Neutrophil (primary cell): ENCODE measurements around the gene PRKCE.

ENCODE experiments used
- H3K27ac ChIP-seq: fragments of 200-600 bp; sonication (generic); 2 replicates; pipeline ENCODE4 v1.5.1; 2016; ENCODE audit warnings: mild to moderate bottlenecking, moderate library complexity
- H3K27me3 ChIP-seq: fragments of 200-600 bp; sonication (generic); 2 replicates; pipeline ENCODE4 v1.6.0; 2016; ENCODE audit warnings: mild to moderate bottlenecking
- H3K36me3 ChIP-seq: fragments of 200-600 bp; sonication (generic); 2 replicates; pipeline ENCODE4 v1.5.1; 2017
- H3K4me1 ChIP-seq, 2 experiments: fragments of 200-600 bp in 1 of 2; sonication (generic) in 1 of 2; 1 replicate in 1 of 2; 2 replicates in 1 of 2; pipeline versions ENCODE4 v1.5.1 to v1.6.1; 2013 to 2016; ENCODE audit warnings: low read depth in 1 of 2, low read length in 1 of 2, mild to moderate bottlenecking in 1 of 2, moderate library complexity in 1 of 2; ENCODE audit not compliant: control insufficient read depth in 1 of 2, insufficient read depth in 1 of 2
- H3K4me3 ChIP-seq, 2 experiments: fragments of 200-600 bp in 1 of 2; sonication (generic) in 1 of 2; 1 replicate in 1 of 2; 2 replicates in 1 of 2; pipeline ENCODE4 v1.5.1; 2013 to 2016; ENCODE audit warnings: low read depth in 1 of 2, low read length in 1 of 2, mild to moderate bottlenecking in 1 of 2, moderate library complexity in 1 of 2
- H3K9me3 ChIP-seq: fragments of 200-600 bp; sonication (generic); 2 replicates; pipeline ENCODE4 v1.5.1; 2016
- CTCF ChIP-seq: fragments of 200-600 bp; sonication (generic); IDR thresholded peaks from 2 replicates; pipeline ENCODE4 v1.5.1; 2016; ENCODE audit warnings: antibody characterized with exemption

Gene PRKCE

GRCh38 chr2:45707661-45708060, 56.2 kb downstream of the PRKCE start:
- H3K9me3 ChIP-seq: no peaks in the 10 kb centered on the region
- no peak overlapping the region for H3K27ac ChIP-seq
- no peaks in the 10 kb centered on the region for H3K27me3 ChIP-seq
- no peak overlapping the region for H3K4me3 ChIP-seq
- no peaks in the 10 kb centered on the region for H3K4me1 ChIP-seq
- TF ChIP-seq CTCF: no peak
- no peaks in the 10 kb centered on the region for H3K36me3 ChIP-seq

- Histone ChIP-seq H3K36me3 (no peaks in the 10 kb centered on the region), H3K4me3 (no peak overlapping the region), H3K4me1 (no peaks in the 10 kb centered on the region), H3K27ac (no peak overlapping the region), H3K27me3 (no peaks in the 10 kb centered on the region), H3K9me3 (no peaks in the 10 kb centered on the region)
- TF ChIP-seq CTCF: no peak
These were observed 57.0 kb downstream of the PRKCE start for GRCh38 chr2:45708501-45708900.

DNA sequence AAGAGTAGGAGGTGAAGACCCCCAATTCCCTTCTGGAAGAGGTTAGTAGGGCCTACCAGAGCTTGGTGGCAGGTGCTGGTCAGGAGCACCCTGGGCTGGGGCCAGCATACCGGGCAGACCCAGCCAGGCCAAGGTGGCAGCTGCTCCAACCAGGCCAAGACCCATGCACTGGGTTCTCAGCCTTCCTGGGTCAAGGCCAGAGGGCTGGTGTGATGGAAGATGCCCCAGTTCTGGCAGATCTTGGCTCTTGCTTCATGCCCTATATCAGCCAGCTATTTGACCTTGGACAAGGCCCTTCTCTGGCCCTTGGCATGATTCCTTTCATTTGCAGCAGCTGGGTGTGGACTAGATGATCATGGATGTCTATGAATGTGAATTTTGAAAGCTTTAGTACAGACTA, 57.7 kb downstream of the PRKCE start:
- no peak for TF ChIP-seq CTCF
- Histone ChIP-seq H3K27me3 (no peaks in the 10 kb centered on the region), H3K4me1 (no peaks in the 10 kb centered on the region), H3K4me3 (no peak overlapping the region), H3K9me3 (no peaks in the 10 kb centered on the region), H3K36me3 (no peaks in the 10 kb centered on the region), H3K27ac (no peak overlapping the region)

DNA sequence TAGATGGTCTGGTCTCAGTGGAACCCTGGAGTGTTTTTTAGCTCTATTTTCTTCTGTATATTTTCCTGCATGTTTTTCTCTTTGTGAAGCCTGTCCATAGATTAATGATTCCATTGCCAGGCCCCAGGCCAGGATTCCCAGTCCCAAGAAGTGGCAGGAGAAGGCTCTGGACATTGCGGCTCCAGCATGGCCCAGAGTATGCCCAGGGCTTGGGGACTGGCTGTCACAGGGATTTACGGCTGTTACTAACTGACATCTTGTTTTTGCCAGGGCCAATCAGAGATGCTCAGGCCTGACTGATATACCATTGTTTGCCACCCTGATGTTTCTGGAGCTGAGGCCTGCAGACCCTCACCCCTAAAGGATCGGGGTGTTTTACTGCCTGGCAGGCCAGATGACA, 59.0 kb downstream of the PRKCE start:
- TF ChIP-seq CTCF: no peak
- Histone ChIP-seq H3K4me1 (no peaks in the 10 kb centered on the region), H3K27ac (no peak overlapping the region), H3K4me3 (no peak overlapping the region), H3K27me3 (no peaks in the 10 kb centered on the region), H3K9me3 (no peaks in the 10 kb centered on the region), H3K36me3 (no peaks in the 10 kb centered on the region)

DNA sequence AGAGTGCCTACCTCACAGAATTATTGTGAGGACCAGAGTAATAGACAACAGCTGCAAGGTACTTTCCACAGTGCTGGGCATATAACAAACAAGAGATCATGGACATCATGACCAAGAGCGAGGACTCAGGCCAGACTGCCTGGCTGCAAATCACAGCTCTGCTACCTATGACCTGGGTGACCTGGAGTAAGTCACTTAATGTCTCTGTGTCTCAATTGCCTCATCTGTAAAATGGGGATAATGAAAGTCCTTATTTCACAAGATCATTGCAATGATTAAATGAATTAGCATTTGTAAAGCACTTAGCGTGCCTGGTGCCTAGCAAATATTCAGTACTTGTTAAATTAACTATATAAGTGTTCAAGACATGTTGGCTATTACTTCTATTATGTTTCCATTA, 59.7 kb downstream of the PRKCE start:
- Histone ChIP-seq H3K27ac (no peak overlapping the region), H3K27me3 (no peaks in the 10 kb centered on the region), H3K36me3 (no peaks in the 10 kb centered on the region), H3K9me3 (no peaks in the 10 kb centered on the region), H3K4me1 (no peaks in the 10 kb centered on the region), H3K4me3 (no peak overlapping the region)
- no peak for TF ChIP-seq CTCF

- H3K4me1 ChIP-seq: no peaks in the 10 kb centered on the region
- H3K27me3 ChIP-seq: no peaks in the 10 kb centered on the region
- H3K4me3 ChIP-seq: no peak overlapping the region
- H3K27ac ChIP-seq: no peak overlapping the region
- no peak for TF ChIP-seq CTCF
- no peaks in the 10 kb centered on the region for H3K9me3 ChIP-seq
- no peaks in the 10 kb centered on the region for H3K36me3 ChIP-seq
These were observed 61.1 kb downstream of the PRKCE start for GRCh38 chr2:45712570-45712969.
